22Rv1 (cell line): ENCODE results near the gene DNER.

ENCODE experiments used
- CTCF ChIP-seq: fragments of 450-650 bp; IDR thresholded peaks from 2 replicates; pipeline ENCODE4 v1.5.1; 2017; ENCODE audit warnings: mild to moderate bottlenecking
- ZFX ChIP-seq: fragments of 450-650 bp; IDR thresholded peaks from 2 replicates; pipeline ENCODE4 v1.6.1; 2017; ENCODE audit warnings: antibody characterized with exemption, borderline replicate concordance

- TF ChIP-seq CTCF: no peak
- TF ChIP-seq ZFX: no peak
These were observed 367.4 kb downstream of the DNER start for GRCh38 chr2:229346816-229347540.
